Measurements from ENCODE around the gene OPCML.
A peak's percentile ranks its signal among the peaks of the same experiment; 100 is the strongest.

The OPCML gene

GRCh38 chr11:132771746-132772145 is 760.6 kb downstream of the OPCML start:
- DNase-seq = no peak

DNA sequence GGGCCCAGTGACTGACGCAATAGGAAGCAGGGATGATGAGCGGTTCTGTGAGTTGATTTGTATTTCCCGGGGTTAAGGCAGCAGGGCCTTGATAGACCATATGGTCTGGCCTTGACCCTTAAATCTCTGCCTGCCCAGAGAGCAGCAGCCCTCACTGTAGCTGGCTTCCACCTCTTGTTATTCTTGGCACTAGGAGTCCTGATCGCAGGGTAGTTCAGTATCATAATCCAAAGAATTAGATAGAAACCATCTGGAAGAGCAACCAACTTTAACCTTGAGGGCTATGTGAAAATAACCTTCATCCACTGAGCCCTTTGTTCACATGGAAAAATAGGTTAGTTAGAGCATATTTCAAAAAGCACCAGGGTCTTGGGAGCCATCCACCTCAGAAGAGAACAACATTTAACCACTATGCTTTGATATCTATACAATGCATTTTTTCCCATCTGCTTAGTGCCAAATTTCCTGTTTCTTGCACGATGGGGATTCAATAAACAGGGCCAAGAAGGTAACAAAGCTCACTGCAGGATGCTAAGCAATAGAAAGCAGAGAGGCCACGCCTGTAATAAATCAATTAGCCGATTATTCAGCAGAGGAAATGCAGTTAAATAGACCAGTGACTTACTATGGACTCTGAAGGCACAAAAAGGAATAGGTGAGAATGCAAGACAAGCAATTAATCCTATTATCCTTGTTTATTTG is 761.3 kb downstream of the OPCML start:
- peak; percentile 45 for DNase-seq

DNA sequence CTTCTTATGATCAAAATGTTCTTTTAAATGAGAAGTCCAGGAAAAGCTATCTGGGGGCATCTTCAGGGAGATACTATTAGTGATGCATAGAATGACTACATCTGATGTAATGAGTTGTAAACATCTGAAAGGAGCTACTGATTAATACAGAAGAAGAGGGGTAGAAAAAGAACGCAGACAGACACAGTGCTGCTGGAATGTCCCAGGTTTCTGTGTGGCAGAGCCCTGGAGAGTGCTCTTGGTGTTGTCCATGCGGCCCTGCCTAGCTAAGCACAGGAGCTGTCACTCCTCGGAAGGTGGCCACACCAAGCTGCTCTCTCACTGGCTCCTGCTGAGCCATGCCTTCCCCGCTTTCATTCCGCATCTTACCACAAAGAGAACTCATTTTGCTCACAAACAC is 768.8 kb downstream of the OPCML start:
- peak; percentile 25 for DNase-seq

DNA sequence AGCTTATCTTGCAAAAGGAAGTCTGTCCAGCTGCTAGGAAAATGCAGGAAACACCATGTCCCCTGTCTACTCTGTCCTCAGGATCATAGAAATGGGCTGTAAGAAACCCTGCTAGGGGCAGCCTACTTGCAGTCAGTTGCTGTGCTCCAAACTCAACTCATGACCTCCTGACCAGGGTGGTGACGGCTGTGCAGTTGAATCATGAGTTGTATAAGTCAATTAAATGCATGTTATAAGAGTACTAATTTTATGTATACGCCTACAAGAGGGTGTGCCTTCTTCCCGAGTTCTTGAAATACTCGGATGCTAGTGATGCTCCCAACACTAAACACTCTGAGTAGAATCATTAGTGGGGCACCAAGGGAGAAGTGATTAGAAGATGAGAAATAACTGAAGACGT is 776.4 kb downstream of the OPCML start:
- no peak for DNase-seq

GRCh38 chr11:132751516-132752250 is 780.6 kb downstream of the OPCML start:
- DNase-seq = no peak

DNA sequence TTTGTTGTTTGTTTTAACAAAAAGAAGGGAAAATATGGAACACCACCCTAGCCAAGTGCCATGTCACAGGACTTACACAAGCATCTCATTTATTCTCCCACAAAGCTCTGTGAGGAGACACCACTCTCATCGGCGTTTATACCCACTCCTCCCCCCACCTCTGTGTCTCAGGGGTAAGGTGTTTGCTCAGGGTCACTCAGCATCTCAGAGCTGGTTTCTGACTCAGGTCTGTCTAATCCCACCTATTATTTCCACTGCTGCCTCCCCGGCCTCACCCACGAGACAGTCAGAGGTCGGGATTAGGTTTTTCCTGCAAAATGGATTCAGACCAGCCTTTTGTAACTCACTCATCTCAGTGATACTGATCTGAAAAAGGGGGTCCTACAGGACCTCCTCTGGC is 786.0 kb downstream of the OPCML start:
- DNase-seq = no peak

DNA sequence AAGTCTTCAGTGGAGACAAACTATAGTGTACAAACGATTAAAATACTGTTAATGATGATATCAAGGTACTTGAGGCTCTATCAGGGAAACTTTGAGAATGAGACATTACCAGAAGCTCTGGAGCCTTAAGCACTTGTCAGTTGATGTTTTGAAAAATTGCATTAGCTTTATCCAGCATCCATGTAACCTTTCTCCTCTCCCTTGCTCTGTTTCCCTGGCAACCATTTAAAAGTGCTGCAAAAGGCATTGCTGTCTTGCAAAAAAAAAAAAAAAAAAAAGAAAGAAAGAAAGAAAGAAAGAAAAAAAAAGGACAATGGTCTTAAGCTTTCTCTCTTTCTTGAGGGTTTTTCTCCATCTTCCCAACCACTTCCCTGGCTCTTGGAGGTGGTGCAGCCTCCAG is 787.0 kb downstream of the OPCML start:
- no peak for DNase-seq

- peak; percentile 84 for DNase-seq
These were observed 787.5 kb downstream of the OPCML start for GRCh38 chr11:132744771-132745170.

DNA sequence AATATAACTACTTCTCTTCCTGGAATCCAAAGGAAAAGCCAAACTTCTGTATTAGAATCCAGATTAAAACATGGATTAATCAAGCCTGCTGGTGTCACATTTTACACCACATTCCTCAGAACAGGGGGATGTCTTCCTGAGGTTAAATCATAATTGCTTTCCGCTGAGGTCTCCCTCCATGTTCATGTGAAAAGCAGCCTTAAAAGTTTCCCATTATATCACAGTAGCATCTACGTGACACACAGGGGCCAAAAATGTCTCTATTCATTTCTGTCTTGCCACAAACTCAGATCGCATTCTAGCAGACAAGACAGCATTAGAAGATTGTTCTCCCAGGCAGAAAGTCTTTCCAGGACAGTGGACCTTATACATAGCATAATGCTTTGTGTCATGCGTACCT is 788.7 kb downstream of the OPCML start:
- no peak for DNase-seq

GRCh38 chr11:132742929-132743328 is 789.4 kb downstream of the OPCML start:
- DNase-seq = no peak

DNA sequence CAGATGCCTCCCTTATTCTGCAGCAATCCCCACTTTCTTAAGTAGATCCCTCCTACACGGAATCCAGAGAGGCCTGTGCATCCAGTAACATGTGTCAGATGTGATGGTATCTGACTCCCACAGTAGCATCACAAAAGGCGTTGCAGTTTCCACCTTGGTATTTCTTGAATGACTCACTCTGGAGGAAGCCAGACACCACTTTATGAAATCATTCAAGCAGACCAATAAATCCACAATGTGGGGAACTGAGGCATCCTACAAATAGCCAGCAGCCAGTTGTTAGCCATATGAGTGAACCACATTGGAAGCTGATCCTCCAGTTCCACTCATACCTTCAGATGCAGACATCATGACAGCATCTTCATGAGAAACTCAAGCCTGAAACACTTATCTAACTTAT is 798.1 kb downstream of the OPCML start:
- DNase-seq = peak; percentile 99

GRCh38 chr11:132728026-132728425 is 804.3 kb downstream of the OPCML start:
- DNase-seq = no peak

- DNase-seq = no peak
These were observed 810.8 kb downstream of the OPCML start for GRCh38 chr11:132721526-132721925.

- no peak for DNase-seq
These were observed 812.6 kb downstream of the OPCML start for GRCh38 chr11:132719684-132720083.

DNA sequence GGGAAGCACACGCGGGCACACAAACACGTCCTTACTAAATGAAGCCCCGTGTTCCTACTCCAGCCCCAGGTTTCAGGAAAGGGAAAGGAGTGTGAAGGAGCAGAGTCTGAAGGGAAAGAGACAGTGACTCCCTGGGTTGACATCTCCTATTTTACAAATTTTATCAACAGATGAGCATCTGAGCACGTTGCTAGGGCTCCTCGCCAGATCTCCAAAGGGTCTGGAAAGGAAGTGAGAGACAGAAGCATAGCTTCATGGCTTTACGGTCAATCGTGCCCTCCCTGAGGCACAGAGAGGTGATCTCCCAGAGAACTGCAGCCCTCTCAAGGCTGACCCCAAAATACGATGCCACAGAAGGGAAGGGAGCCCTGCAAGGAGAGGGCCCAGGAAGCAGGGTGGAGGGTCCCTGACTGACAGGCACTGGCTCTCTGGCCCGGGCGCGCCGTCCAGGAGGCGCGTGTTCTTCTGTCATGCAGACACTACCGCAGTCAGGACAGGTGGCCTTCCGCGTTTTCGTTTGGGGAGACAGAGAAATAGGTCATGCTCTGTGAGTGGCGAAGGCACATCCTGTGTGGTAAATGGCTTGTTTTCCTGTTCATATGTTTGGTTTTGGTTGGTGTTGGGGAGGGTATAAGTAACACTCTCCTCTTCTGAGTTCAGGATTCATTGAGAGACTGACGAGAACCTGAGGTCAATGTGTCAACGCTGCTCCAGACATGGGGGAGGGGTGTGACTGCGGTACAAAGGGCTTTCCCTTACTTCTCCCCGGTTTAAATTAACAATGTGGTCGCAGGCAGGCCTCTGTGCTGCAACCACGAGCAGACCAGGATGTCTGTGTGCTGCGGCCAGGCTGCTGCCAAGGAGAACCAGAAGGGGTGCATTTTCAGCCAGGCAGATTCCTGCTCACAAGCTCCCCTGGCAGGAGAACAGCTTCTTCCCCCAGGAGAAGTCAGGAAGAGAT is 813.3 kb downstream of the OPCML start:
- peak; percentile 83 for DNase-seq

- DNase-seq = no peak
These were observed 814.5 kb downstream of the OPCML start for GRCh38 chr11:132717824-132718223.

GRCh38 chr11:132716037-132716436 is 816.3 kb downstream of the OPCML start:
- DNase-seq = no peak

DNA sequence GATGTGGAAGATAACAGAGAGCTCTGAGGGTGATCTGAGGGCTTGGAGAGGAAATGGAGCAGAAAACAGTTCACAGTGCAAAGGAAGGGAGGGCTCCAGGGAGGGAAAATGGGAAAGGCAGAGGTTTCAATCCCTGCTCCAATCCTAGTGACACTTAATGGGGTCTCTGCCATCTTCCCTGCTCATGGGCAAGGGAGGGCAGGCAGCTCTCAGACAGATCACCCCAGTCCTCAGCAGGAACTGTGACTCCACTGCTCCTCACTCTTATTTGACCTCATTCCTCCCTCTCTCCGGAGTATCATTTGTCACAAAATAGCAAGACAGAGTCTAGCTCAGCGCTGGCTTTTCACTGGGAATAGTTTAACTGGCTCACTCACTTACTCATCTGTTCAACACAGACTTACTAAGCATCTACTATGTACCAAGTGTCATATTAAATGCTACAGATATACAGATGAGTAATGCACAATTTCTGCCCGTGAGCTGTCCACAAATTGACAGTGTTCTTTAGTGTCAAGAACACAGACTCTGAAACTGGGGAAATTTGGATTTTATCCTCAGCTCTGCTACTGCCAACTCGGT is 817.4 kb downstream of the OPCML start:
- peak; percentile 28 for DNase-seq

DNA sequence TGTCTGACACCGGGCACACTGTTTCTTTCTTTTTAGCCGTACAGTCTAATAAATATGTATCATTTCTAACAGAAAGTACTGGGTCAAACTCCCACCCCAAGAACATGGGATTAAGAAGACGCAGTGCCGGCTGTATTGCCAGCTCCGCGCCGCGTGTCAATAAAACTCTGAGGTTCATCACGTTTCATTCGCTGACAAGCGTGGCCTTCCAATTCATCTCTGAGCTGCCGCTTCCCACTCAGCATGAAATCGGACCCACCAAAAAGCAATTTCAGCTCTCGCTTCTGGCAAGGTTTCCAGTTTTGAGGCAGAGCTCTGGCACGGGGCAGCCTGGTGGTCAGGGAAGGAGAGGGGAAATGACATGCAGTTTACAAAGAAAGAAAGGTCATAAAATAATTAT is 819.8 kb downstream of the OPCML start:
- no peak for DNase-seq

DNA sequence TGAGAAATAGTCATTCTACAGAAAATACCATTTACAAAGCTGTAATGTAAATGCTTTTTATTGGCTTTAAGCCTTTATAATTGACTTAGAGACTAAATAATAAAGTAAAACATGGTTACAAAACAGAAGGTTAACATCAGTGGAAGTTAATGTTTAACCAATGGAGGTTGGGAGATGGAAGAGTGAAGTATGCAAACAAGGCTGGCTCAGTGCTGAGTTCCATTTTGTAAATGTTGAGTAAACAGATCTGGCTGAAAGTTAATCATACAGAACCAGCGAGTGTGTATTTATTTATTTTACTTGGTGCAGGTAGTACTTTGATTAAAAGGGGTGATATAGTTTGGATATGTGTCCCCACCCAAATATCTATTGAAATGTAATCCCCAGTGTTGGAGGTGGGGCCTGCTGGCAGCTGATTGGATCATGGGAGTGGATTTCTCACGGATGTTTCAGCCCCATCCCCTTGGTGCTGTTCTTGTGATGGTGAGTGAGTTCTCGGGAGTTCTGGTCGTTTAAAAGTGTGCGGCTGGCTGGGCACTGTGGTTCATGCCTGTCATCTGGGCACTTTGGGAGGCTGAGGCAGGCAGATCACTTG is 827.4 kb downstream of the OPCML start:
- no peak for DNase-seq

DNA sequence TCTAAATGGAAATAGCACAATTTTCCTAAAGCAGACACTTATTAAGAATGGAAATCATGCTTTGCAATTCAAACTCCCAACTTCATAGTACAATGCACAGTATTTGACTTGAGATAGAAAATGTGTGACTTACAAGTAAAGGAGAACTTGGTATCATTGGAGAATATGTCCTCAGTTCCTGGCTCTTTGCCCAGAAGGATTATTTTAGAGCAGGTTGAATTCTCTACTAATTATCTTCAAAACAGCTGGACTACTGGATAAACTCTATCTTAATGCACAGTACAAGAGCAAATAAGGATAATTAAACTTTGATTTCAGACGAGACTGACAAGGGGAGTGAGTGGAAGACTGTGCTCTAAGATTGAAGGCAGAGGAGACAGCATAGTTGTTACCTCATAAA is 839.4 kb downstream of the OPCML start:
- DNase-seq = no peak

- no peak for DNase-seq
These were observed 840.3 kb downstream of the OPCML start for GRCh38 chr11:132691848-132692550.

All from fibroblast of upper back skin (primary cell).